Ovary (tissue), 3 donors: ENCODE data around the gene ZNF583.

Experiments
- CTCF ChIP-seq, 3 donors: fragments of 450-650 bp in 2 of 3; fragments of 200-600 bp in 1 of 3; IDR thresholded peaks; one replicate each; pipeline versions ENCODE4 v1.5.1 to v1.8.0; 2016 to 2022; ENCODE audit warnings: antibody characterized with exemption in 3 of 3, mild to moderate bottlenecking in 1 of 3
- EP300 ChIP-seq: sonication (generic); formaldehyde crosslinking; IDR thresholded peaks from one replicate; pipeline ENCODE4 v1.6.1; 2017; ENCODE audit warnings: antibody characterized with exemption
- POLR2A ChIP-seq: fragments of 450-650 bp; IDR thresholded peaks from one replicate; pipeline ENCODE4 v1.6.1; 2017; ENCODE audit warnings: antibody characterized with exemption, mild to moderate bottlenecking, moderate library complexity
- donor health status: DM: no; HTN: no; CAD: no.

GRCh38 chr19:56441206-56441792, 37.2 kb downstream of the ZNF583 start:
- TF ChIP-seq CTCF (IDR thresholded peaks at IDR 0.05), result no peak
- TF ChIP-seq EP300, result no peak
- no peak for TF ChIP-seq POLR2A
